ENCODE results near the gene C17orf100.

C17orf100 gene

DNA sequence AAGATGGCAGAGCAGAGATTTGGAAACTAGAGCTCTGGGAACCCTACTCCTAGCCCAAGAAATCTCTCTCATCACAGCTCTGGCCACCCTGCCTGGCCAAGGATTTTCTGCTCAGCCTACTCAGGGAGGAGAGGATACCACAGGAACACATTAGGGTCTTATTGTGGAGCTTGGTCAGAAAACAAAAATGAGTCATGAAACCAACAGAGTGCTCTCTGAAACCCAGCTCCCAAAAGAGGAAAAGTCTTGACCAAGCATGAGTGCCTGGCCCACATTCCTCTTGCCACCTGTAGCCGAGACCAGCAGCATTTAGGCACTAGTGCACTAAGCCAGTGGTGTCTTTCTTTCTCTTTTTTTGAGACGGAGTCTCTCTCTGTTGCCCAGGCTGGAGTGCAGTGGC lies 43.5 kb downstream of the C17orf100 start:
- no peak for DNase-seq (ENCODE audit: low spot score)

DNA sequence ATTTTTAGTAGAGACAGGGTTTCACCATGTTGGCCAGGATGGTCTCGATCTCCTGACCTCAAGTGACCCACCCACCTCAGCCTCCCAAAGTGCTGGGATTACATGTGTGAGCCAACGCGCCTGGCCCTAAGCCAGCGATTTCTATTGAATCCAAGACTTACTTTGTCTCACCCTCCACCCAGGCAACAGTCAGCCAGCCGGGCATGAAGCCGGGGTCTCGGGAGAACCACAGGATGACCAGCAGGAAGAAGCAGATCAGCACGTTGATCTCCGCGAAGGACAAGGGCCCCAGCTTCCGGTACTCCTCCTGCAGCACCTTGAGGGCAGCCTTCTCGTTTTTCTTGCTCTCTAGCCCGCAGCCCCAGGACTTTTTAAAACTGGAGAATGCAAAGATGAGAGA lies 44.0 kb downstream of the C17orf100 start:
- DNase-seq (ENCODE audit: low spot score): no peak

DNA sequence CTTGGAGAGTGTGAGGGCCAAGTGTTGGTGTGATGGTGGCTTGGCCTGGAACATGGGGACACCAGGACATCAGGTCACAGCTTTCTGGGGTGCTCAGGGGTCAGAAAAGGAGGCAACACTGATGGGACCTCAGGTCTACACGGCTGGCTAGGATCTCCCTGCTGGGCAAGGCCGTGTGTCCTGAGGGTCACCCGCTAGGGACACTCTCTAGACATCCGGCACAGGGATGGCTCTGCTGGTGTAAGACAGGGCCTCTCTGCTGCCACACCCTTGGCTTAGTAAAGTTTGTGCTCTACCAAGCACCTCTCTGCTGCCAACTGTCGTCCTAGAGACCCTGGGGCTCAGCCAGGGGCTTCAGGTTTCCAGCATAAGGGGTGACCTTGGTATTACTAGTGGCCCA lies 45.3 kb downstream of the C17orf100 start:
- no peak for DNase-seq (ENCODE audit: low spot score)

DNA sequence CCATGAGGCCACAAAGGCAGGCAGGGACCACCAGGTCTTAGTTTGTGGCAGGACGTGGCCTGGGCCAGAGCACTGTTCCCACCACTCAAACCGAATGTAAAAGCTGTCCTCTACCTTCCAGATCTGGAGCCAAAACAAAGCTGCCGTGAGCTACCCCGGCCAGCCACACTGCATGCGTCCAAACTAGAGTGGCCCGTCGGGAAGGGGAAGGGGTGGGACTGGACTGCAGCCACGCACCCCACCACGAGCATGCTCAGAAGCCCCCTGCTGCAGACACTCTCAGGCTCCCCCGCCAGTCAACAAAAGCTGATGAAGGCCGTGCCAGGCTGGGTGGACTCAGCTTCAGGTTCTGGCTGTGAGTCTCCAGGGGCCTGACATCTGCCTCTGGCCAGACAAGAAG lies 46.4 kb downstream of the C17orf100 start:
- no peak for DNase-seq (ENCODE audit: low spot score)

DNA sequence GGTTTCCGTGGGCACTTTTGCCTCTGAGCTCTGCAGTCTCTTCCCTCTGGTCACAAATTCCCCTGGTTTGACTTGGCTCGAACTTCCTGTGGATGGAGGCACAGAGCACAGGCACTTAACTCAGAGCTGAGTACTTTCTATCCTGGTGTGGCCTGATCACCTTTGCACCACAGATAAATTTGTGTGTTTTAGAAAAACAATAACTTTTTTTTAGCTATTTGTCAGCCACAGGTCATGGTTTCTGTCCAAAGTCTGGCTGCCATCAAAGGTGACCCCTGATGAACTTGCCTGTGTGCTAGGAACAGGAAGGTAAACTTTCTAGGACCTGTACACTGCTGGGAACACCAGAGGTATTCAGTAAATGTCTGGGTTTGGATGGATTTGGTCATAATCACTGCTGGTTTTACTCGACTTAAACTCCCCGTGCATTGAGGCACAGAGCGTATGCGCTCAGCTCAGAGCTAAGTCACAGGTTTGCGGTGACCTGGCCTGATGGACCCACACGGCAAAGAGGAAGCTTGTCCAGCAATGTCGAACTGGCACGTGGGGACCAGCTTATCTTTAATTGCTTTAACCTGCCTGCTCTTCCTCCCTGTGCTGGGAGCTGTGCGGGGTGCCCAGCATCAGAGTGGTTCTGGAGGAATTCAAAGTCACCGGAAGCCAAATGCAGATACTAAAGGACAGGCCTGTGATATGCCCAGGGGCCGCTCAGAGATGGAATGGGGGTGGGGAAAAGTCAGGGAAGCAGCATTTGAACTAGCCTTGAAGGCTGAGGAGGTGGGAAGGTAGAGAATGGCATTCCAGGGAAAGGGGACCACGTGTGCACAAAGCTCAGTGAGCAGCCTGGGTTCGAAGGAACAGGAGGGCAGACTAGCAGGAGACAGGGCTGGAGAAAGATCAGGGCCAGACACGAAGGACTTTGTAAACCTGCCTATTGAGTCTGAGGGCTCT lies 48.7 kb downstream of the C17orf100 start:
- no peak for DNase-seq (ENCODE audit: low spot score)

DNA sequence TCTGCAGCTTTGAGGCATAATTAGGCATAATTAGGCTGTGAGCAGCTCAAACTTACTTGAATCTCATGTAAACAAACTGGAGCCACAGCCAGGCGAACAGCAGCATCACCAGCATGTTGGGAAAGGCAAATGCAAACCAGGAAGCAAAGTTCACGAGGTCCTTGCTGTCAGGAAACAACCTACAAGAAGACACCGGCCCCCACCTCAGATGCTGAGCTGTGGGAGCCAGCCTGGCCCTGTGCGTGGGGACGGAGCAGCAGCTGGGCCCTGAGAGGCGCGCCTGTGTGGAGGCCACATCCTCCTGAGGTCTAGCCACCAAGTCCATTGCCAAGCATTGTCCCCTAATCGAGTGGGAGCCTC lies 49.4 kb downstream of the C17orf100 start:
- no peak for DNase-seq (ENCODE audit: low spot score)

DNA sequence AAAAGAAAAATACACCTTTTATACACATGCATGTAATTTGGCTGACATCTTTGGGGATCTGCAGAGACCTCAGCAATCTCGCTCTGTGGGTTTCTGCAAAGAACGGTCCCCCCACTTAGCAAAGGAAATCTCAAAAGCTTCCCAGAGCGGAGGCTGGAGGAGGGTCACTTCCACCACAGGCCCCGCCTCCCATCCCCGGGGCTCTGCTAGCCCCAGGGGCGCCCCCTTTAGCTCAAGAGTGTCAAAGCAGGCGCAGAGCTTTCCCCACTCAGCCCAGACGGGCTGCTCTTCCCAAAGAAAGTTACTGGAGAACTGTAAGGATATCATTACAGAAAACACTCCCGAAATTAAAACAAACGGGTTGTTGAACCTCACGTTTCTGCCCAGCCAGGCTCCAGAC lies 50.2 kb downstream of the C17orf100 start:
- DNase-seq (ENCODE audit: low spot score): no peak

DNA sequence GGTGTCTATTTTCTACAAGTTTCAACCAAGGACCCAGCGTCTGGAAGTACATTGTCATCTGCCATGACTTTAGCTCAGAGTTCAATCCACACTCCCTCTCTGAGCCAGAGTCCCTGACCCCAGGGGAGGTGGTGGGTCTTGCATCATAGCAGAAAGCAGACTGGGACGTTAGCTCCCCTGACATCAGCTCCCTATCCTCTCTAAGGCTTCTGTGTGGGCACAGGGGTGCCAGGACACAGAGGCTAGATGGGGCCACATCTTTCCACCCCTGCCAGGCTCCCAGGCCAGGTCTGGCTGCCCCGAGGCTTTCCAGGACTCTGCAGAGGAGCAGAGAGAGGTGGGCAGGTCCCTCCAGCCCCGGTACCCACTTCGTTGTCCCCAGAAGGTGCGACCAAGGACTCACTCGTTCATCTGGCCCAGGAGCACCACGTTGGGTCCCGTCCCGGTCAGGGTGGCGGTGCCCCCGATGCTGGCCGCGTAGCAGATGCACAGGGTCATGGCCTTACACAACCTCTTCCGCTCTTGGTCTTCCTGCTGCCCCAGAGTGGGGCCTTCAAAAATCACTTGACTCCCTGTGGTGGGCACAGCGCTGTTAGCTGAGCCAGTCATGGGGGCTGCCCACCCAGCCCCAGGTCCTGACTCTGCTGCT lies 51.1 kb downstream of the C17orf100 start:
- no peak for DNase-seq (ENCODE audit: low spot score)
